ENCODE data around the gene TBC1D1.

TBC1D1 gene

GRCh38 chr4:38182334-38182998 is 291.6 kb downstream of the TBC1D1 start:
- no peak for DNase-seq (ENCODE audit: extremely low read depth in 1 of 2, low read depth in 1 of 2)

GRCh38 chr4:38184404-38184803 is 293.5 kb downstream of the TBC1D1 start:
- no peak for DNase-seq (ENCODE audit: extremely low read depth in 1 of 2, low read depth in 1 of 2)

- no peak for DNase-seq (ENCODE audit: extremely low read depth in 1 of 2, low read depth in 1 of 2)
Observed at GRCh38 chr4:38185406-38186144, 294.7 kb downstream of the TBC1D1 start.

- DNase-seq (ENCODE audit: extremely low read depth in 1 of 2, low read depth in 1 of 2), result no peak
Observed at GRCh38 chr4:38188136-38188535, 297.3 kb downstream of the TBC1D1 start.

GRCh38 chr4:38188631-38189101 is 297.8 kb downstream of the TBC1D1 start:
- no peak for DNase-seq (ENCODE audit: extremely low read depth in 1 of 2, low read depth in 1 of 2)
